PC-9 (cell line): ENCODE data around the gene ZNF101. TPM values are rescaled to one million over a fixed set of nuclear protein-coding genes. Genes with fewer than 3 reads are reported as not detected.

Experiments used
- BruUV-seq: library from RNA; stranded (reverse); fragments of 400-500 nt; replicated peaks from 2 replicates; lab custom pipeline; 2021; lab: Mats Ljungman, UMichigan
- CTCF ChIA-PET: fragments of 300-600 bp; sonication (Branson Sonifier 250); formaldehyde crosslinking; loops from one replicate; lab custom pipeline; 2022; ENCODE audit warnings: antibody characterized with exemption; lab: Charles Lee
- POLR2A ChIA-PET: fragments of 300-600 bp; sonication (Branson Sonifier 250); formaldehyde crosslinking; loops from one replicate; lab custom pipeline; 2022; ENCODE audit warnings: antibody characterized with exemption; ENCODE audit not compliant: unreplicated experiment; lab: Charles Lee
- DNase-seq, 2 experiments: peaks; one replicate each; pipeline versions ENCODE4 v3.0.0 to v3.0.0-alpha.2; 2015 to 2022; ENCODE audit warnings: mixed read lengths in 1 of 2
- H2AFZ ChIP-seq: fragments of 200-600 bp; sonication (generic); 2 replicates; pipeline ENCODE4 v1.8.1; 2017; ENCODE audit warnings: antibody characterized with exemption
- H3F3A ChIP-seq: fragments of 200-600 bp; sonication (generic); 2 replicates; pipeline ENCODE4 v1.8.1; 2017; ENCODE audit warnings: antibody characterized with exemption, mild to moderate bottlenecking, low read depth; ENCODE audit not compliant: insufficient read depth
- H3K27ac ChIP-seq: fragments of 200-600 bp; sonication (generic); 2 replicates; pipeline ENCODE4 v1.6.1; 2016; ENCODE audit warnings: mixed run types
- H3K27me3 ChIP-seq: fragments of 200-600 bp; sonication (generic); 2 replicates; pipeline ENCODE4 v1.6.1; 2016; ENCODE audit warnings: low read depth, mixed run types; ENCODE audit not compliant: insufficient read depth
- H3K36me3 ChIP-seq: fragments of 200-600 bp; sonication (generic); 2 replicates; pipeline ENCODE4 v1.6.1; 2016; ENCODE audit warnings: low read depth, mixed run types
- H3K4me1 ChIP-seq: fragments of 200-600 bp; sonication (generic); replicated peaks from 2 replicates; pipeline ENCODE4 v1.6.1; 2016; ENCODE audit warnings: mixed run types; ENCODE audit not compliant: insufficient read depth
- H3K4me2 ChIP-seq: fragments of 200-600 bp; sonication (generic); 2 replicates; pipeline ENCODE4 v1.6.1; 2017; ENCODE audit warnings: mixed run types
- H3K4me3 ChIP-seq: fragments of 200-600 bp; sonication (generic); 2 replicates; pipeline ENCODE4 v1.6.1; 2016; ENCODE audit warnings: mixed run types
- H3K79me2 ChIP-seq: fragments of 200-600 bp; sonication (generic); 2 replicates; pipeline ENCODE4 v1.6.1; 2017; ENCODE audit warnings: low read depth, mixed run types
- H3K9me2 ChIP-seq: fragments of 200-600 bp; sonication (generic); 2 replicates; pipeline ENCODE4 v1.8.1; 2017; ENCODE audit warnings: mild to moderate bottlenecking; ENCODE audit not compliant: insufficient read depth
- H3K9me3 ChIP-seq: fragments of 200-600 bp; sonication (generic); 2 replicates; pipeline ENCODE4 v1.8.1; 2016; ENCODE audit warnings: low read depth; ENCODE audit not compliant: insufficient read depth
- H4K20me1 ChIP-seq: fragments of 200-600 bp; sonication (generic); 2 replicates; pipeline ENCODE4 v1.8.1; 2017; ENCODE audit not compliant: insufficient read depth
- CTCF ChIP-seq: fragments of 200-600 bp; sonication (generic); conservative IDR thresholded peaks from 2 replicates; pipeline ENCODE4 v1.6.1; 2017; ENCODE audit warnings: mixed run types, antibody characterized with exemption, mild to moderate bottlenecking, moderate library complexity
- EZH2 ChIP-seq: fragments of 200-600 bp; sonication (generic); IDR thresholded peaks from 2 replicates; pipeline ENCODE4 v1.8.0; 2017; ENCODE audit warnings: antibody characterized with exemption, low read depth
- intact Hi-C: fragments of 100-400 bp; cut with micrococcal nuclease; formaldehyde crosslinking; loops from one replicate; pipeline ENCODE4 v1.10.0; 2022; ENCODE audit not compliant: unreplicated experiment
- total RNA-seq: library from RNA; stranded (reverse); gene quantifications from 2 replicates; pipeline ENCODE4 v1.2.3, GENCODE V29; 2021

The ZNF101 gene
- total RNA-seq, 1 experiment from 2014 or later = 9.3 TPM

DNA sequence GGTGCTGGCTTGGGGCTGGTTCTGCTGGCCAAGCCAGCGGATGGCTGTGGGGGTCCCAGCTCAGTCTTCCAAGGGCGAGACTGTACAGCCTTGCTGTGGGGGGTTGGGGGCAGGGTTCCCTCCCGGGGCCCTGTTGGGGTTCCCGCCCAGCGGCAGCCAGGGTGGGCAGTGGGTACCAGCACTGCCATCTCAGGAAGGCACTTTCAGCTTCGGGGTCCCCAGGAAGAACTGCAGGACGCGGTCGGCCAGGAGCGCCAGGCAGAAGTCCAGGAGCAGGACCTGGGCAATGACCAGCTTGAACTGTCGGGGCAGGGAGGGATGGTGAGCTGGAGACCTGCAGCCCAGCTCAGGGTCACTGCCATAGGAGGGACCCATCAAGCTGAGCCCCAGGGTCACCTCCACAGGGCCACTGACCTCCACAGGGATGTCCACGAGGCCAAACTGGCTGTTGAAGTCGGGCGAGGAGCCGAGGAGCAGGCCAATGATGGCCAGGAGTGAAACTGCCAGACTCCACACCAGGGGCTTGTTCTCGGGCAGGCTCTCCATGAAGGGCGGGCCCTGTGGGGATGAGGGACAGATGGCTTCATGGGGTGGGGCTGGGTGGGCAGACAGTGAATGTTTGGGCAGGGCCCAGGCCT is 23.3 kb upstream of the ZNF101 start:
- Histone ChIP-seq H3K4me3 (no peak overlapping the region), H3F3A (peaks cover 15% of the 10 kb centered on the region; the same call in 1 of the 2 replicates), H3K27ac (no peak overlapping the region), H3K79me2 (no peaks in the 10 kb centered on the region), H3K36me3 (0 out of 2 replicates have a peak, but pooled peaks cover 10% of the 10 kb centered on the region), H3K4me2 (no peak overlapping the region), H3K9me2 (no peaks in the 10 kb centered on the region), H4K20me1 (no peaks in the 10 kb centered on the region), H2AFZ (no peak overlapping the region), H3K27me3 (no peaks in the 10 kb centered on the region), H3K9me3 (no peaks in the 10 kb centered on the region), H3K4me1 (no peaks in the 10 kb centered on the region)
- ChIA-PET POLR2A (no interaction called here), CTCF (no interaction called here)
- no peak for DNase-seq
- no peak for TF ChIP-seq EZH2
- TF ChIP-seq CTCF = no peak
- BruUV-seq = no TSS peak
- intact Hi-C loops = loop anchor here (10.0 kb wide), 1 partner anchor 309 kb away; no protein-coding TSS in a partner anchor

DNA sequence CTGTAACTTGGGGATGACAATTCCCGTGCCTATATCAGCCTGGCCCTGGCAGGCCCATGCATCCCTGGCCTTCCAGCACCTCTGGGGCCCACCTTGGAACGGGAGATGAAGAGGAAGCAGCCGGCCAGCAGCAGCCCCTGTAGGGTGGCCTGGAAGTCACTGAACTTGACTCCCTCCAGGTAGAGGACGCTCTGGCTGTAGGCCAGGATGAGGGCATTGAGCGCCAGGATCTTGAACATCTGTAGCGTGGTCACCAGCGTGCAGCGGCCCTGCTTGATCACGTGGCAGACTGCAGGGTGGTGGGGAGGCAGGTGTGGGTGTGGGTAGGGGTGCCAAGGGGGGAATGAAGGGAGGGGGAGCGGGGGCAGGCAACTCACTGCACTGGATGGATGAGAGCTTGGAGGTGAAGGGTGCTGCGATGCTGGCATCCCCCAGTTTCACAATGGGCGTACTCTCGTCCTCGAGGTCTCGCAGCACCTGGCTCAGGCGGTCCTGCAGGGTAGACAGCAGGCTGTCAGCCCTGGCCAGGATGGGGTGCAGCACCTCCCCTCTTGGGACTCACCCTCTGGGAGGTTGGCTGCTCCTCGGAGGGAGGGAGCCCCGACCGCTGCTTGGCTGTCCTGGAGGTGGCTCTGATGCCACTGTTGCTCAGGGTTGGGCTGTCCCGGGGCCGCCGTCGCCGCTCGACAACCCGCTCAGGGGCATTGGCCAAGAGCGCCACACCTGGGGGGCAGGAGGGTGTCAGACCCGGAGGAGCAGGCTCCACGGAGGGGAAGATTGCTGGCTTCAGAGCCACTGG is 21.4 kb upstream of the ZNF101 start:
- ChIA-PET CTCF (no interaction called here), POLR2A (no interaction called here)
- Histone ChIP-seq H3K4me1 (no peaks in the 10 kb centered on the region), H3F3A (peaks cover 15% of the 10 kb centered on the region; the same call in 1 of the 2 replicates), H3K9me3 (no peaks in the 10 kb centered on the region), H3K4me2 (no peak overlapping the region), H3K4me3 (no peak overlapping the region), H2AFZ (no peak overlapping the region), H4K20me1 (no peaks in the 10 kb centered on the region), H3K27me3 (no peaks in the 10 kb centered on the region), H3K27ac (no peak overlapping the region), H3K79me2 (no peaks in the 10 kb centered on the region), H3K36me3 (0 out of 2 replicates have a peak, but pooled peaks cover 10% of the 10 kb centered on the region), H3K9me2 (no peaks in the 10 kb centered on the region)
- intact Hi-C loops = loop anchor here (10.0 kb wide), 1 partner anchor 308 kb away; no protein-coding TSS in a partner anchor
- DNase-seq = no peak
- BruUV-seq = no TSS peak
- no peak for TF ChIP-seq EZH2
- no peak for TF ChIP-seq CTCF

DNA sequence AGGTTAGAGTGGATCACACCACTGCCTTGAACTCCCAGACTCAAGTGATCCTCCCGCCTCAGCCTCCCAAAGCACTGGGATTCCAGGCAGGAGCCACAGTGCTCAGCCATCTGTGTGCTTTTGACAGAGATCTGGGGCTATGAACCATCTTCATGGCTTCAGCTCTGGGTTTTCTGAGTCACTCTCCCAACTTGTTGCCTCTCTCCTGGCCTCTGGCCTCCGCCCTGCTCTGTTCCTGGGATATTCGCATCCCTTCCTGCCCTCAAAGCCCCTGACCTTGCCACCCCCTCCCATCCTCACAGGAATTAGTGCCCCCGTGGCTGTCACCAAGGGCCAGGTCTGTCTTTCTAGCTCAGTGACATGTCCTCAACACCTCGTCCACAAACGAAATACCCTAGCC is 19.5 kb upstream of the ZNF101 start:
- Histone ChIP-seq H3F3A (peaks cover 13% of the 10 kb centered on the region; the same call in 1 of the 2 replicates), H3K4me2 (no peak overlapping the region), H3K36me3 (0 out of 2 replicates have a peak, but pooled peaks cover 10% of the 10 kb centered on the region), H3K9me3 (no peaks in the 10 kb centered on the region), H3K27me3 (no peaks in the 10 kb centered on the region), H3K79me2 (no peaks in the 10 kb centered on the region), H3K4me3 (no peak overlapping the region), H3K4me1 (no peaks in the 10 kb centered on the region), H3K27ac (no peak overlapping the region), H2AFZ (no peak overlapping the region), H3K9me2 (no peaks in the 10 kb centered on the region), H4K20me1 (no peaks in the 10 kb centered on the region)
- no TSS peak for BruUV-seq
- intact Hi-C loops = loop anchor here (10.0 kb wide), 1 partner anchor 306 kb away; no protein-coding TSS in a partner anchor
- CTCF ChIA-PET = interaction anchor here (0.6 kb wide), 1 partner anchor 306 kb away, joined by 4 read pairs; no protein-coding TSS in a partner anchor
- POLR2A ChIA-PET = interaction anchor here (0.6 kb wide), 1 partner anchor 117 kb away, joined by 22 read pairs; no protein-coding TSS in a partner anchor
- no peak for DNase-seq
- no peak for TF ChIP-seq EZH2
